Measurements from ENCODE around the gene TMEM106C.

The TMEM106C gene

DNA sequence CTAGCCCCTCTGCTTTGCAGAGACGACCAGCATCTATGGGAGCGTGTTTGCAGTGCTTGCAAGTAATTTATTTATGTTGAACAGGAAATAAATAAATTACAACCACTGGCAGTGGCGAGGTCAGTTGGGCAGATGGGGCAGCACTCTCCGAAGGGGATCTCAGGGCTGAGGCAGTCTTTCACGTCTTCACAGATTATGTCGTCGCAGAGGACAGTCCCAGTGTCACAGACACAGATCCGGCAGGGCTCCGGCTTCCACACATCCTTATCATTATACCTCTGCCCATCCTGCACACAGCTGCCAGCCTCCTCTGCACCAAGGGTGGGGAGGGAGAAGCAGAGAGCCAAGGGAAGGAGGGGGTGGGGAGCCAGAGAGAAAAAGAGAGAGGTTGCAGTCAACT lies 36.4 kb downstream of the TMEM106C start:
- DNase-seq = no peak

DNA sequence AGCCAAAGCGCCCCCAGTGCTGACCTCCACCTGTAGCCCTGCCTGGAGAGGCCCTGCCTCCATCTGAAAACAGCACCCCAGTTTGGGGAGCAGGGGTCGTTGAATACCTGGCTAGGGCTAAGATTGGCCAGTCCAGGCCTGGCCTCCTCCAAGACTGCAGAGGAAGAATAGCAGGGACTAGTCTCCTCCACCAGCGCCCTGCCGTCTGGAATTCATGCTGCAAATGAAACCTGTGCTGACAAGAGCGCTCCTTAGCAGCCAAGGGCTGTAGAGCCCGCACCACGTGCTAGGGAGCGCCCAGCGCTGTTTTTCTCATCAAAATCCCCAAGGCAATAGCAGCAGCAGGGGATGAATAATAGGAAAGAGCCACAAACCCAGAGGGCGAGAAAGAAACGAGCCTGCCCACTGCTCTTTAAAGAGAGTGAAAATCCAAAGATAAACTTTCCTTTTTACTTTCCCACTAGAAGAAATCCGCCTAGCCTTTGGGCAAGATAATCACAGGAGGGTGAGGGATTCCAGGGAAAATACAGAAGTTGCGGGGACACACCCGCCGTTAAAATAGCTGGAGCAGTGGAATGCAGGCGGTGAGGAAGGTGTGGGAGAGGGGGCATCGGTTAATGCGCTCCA lies 37.6 kb downstream of the TMEM106C start:
- peak; percentile 72 for DNase-seq

DNA sequence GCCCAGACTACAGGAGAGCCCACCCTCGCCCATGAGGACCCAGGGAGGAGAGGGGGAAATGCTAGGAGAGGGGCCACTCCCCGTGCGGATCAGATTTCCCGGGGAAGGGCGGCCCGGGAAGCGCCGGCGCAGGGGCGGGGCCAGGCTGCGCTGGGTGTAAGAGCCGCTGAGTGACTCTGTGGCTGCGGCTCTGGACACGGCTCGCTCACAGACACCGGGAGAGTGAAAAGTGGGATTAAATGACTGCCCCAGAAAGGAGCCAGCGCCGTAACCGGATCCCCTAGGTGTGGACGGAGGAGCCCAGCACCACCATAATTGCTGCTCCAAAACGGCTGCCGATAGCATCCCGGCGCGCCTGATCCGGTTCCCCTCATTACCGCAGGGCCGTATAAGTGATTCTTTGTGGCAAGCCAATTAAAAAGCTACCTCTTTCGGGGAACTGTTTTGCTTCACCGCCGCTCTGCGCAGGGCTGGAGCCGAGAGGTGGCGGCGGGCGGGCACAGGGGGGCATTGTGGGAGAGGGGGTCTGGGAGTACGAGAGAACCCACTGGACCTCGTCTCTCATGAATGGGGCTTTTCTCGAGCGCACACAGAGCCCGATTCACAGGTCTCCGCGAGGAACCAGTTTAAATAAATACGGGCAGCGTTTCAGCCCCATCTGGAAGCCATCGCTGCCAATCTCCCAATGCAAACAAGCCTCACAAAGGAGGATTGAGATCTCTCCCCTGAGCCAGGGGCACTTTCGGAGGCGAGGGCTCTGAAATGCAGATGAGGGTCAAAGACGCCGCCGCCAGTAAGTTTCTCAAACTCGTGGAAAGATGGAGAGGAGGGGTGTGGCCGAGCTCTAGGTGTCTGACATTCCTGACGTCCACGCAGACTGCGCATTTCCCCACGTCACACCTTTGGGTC lies 38.4 kb downstream of the TMEM106C start:
- peak; percentile 75 for DNase-seq

DNA sequence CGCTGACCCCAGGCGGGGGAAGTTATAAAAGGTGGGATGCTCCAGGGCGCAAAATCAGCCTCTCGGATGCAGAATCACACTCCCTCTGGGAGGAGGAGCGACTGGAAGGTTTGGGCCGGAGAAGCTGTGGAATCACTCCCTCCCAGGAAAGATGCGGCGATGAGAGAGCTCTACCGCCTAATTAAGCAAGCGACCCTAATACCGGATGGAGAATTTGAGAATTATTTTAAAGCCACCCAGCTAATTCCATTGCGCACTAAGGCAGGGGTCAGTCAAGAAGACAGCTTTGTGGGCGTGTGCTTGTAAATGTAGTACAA lies 39.0 kb downstream of the TMEM106C start:
- peak; percentile 40 for DNase-seq

DNA sequence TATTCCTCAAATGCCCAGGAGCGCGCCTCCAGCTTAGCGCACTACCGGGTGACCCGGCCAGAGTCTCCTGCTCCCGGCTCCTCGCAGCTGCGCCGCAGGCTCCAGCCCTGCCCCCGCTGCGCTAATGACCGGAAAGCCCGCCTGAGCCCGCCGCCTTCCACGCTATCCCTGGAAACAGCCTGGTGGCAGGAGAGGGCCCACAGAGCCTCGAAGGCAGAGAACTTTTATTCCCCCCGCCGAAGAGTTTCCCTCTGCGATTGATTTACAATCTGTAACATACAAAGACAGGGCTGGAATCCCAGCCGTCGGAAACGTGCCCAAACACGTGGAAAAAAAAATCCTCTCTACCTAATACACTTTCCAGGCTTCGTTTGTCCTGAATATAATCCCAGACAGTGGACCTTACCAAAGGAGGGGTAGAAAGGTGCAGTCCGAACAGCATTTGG lies 39.4 kb downstream of the TMEM106C start:
- peak; percentile 84 for DNase-seq

DNA sequence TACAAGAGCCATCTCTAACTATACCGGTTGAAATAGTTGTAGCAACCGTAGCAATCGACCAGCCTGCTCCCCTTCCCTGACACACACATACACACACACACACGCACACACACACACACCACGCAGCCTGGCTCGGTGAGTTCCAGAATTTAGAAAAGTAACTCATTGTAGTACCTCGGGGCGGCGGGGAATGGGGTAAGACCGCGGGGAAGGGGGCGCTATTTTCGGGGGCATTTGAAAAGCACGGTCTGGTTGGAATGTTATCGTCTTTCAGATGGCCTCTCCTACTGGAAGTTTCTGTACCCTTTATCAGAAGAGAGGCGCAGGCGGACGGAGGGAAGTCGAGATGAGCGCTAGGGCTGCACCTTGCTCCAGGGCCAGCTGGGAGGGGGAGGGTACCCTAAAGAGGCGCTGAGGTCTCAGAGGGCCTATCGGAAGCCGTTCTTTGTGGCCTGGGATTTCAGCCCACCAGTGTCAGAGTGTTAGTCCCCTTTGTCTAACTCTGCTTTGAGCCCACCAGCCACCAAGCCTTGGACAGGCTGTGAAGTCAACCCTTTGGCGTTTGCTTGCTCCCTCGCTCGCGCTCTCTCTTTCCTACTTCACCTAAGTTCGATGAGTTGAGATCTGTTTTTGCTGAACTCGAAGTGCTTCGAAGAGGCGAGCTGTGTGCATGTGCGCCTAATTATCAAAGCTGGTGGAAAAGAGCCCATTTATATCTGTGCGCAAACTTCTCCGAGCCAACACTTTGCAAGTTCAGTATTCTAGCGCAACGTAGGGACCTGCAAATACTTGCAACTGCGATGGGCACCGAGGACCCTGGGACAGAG lies 40.0 kb downstream of the TMEM106C start:
- DNase-seq = peak; percentile 46

DNA sequence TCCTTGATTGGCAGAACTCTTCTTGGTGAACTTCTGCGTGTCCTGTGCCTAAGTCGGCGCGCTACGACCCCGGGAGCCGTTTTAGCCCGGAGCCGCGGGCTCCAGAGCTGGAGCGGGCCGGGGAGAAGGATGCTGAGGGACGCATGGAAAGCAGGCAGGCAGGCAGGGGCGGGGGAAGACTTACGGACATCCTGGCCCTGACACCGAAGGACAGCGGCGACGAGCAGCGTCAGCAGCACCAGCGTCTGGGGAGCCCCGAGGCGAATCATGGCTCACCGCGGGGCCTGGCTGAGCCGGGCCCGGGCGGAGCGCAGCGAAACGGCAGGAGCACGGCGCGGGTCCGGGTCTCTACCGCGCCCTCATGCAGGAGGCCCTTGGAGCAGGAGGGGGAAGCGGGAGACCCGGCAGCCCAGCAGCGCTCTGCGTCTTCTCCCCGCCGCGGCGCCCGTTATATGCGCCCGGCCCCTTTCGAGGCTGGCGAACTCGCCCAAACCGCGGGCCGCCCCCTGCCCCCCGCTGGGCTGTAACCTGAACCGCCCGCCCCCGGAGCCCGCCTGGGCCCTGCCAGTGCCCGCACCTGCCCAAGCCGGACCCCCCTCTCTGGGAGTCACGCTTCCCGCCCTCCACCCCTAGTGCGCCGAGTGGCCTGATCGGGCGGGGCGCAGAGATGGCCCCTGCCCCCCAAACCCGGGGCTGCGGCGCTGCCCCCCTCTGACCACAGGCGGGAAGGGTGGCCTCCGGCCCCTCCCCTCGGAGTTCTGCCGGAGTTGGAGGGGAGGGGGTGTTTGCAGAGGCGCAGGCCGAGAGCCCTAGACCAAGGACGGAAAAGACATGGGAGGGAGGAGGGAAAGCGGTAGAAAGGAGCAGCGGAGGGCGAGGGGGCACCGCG lies 40.9 kb downstream of the TMEM106C start, which contains the start of gene COL2A1:
TSS of gene COL2A1 (minus strand) at position 424 of the 889 bp plus-strand sequence. CDS start at position 269, 155 bp downstream.
- DNase-seq = peak; percentile 84

DNA sequence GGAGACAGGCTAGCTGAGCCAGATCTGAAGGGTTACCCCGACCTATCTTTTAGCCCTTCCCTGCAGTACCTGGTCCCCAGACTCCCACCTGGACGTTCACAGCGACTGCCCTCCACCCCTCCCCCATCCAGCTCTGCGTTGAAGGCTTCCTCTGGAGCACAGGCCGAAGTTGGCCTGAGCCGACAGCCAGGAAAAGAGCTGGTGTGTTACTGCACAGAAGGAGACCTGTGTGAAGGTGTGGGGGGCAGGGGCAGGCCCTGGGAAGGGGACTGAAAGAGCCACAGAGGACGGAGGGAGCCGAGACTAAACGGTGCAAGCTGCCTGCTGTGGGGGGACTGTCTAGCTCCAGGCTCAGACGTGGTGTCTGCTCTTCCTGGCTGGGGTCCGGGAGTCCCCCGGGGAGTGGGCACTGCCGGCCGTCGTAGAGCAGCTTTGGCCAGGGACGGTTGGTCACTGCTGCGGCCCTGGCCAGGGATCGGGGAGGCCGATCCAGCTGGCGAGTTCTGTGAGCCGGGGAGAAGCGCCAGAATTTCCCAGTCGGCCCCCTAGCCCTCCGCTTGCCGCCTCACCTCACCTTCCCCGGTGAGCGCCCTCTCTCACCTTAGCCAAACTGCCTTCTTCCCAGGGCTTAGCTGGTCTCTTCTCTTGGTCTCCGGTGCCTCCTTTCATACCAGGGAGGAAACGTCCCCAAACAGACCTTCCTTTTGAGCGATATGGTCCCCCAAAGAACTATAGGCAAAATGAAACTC lies 41.8 kb downstream of the TMEM106C start:
- no peak for DNase-seq

DNA sequence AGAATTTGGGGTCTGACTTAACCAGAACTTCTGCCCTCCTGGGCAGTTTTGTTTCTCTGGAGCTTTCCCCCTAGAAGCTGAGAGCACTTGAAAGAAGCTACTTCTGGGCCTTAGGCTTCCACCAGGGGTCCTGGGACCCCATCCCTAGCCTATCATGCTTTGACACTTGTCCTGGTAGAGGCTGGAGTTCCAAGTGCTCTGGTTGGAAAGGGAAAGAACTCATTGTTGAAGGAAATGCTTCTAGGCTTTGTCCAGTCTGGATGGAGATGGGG lies 42.3 kb downstream of the TMEM106C start:
- DNase-seq = no peak

DNA sequence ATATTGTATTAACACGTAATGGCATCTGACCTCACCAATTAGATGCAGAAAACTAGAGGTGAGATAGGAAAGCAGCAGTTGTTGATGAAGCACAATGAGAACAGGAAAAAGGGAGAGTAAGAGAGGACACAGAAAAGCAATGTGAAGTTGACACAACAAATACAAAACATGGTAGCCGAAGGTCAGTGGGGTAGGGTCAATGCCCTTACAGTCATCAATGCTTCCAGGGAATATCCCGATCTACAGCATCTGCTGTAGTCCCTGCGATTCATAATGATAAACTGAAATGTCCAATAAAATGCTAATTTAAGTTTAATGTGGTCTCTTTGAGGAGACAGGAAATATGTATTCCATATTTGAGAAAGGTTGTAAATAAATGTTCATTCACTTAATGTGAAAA lies 43.8 kb downstream of the TMEM106C start:
- no peak for DNase-seq

DNA sequence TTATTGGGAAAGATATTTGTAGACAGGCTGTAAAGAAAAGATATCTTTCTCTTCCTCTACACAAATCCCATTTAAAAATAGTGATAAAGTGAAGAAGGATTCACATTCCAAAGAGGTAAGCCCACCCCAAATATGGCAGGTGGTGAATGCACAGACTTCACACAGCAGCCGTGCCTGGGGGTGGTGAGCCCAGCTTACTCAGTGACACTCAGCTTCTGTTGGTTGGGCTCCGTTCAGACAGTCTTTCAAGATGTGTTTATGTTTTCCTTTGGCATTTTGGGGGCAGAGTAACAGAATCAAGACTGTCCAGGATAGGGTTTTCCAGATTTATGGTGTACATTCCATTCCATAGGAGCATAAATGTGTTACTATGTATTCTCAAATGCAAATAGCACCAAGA lies 45.0 kb downstream of the TMEM106C start:
- DNase-seq = no peak

DNA sequence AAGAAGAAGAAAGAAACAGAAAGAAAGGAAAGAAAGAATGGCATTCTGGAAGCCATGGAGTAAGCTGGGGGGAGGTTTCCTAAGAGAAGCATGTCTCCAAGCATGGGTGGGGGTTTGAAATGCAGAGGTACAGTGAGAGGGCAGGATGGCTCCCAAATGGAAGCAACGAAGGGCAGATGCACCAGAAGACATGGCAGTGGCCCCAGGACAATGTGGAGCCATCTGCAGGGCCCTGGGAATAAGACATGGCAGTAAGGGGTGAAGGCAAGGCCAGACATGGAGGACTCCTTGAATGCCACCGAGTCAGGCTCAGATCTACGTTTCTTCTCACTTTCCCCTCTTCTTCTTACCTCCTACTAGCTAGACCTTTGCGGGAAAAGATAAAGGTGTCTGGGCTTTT lies 45.6 kb downstream of the TMEM106C start:
- no peak for DNase-seq

DNA sequence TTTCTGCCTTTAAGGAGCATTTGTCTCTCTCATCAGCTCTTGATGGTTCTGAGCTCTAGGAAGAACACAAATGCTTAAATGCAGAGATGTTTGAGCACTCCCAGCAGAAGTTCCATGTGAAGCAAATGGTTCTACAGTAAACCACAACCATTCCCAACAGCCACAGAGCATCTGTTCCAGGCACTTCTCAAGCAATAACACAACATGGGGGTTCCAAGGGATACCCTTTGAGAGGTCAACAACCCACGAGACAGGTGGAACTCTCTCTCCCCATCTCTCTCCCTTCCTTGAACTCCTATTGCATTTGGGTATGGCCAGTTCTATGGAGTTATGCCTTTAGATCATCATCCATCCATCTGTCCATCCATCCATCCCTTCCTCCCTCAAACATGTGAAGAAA lies 46.1 kb downstream of the TMEM106C start:
- DNase-seq = no peak

DNA sequence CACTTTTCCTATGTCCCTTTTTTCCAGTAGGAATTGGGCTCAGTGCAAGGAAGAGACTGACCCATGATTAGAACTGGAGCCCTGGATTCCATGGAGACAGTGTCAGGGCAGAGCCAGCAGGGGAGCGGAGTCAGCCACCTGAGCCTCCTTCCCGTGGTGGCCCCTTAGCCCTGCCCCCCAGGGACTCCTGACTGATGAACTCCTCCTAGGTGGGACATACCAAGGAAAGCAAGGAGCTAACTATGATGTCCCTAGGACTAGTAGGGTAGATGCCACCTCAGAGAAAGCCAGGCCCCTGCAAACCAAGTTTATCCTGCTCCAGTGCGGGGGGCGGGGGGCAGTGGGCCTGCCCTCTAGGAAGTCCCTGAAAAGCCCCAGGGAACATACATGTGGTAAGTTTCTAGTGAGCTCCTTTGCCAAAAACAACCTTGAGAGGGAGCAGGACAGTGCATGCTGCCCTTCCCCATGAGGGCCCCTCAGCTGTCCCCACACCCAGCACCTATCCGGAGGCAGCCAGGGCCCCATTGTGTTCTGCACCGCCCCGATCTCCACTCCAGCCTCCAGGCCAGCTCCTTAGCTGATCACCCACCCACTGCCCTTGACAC lies 47.1 kb downstream of the TMEM106C start:
- no peak for DNase-seq

DNA sequence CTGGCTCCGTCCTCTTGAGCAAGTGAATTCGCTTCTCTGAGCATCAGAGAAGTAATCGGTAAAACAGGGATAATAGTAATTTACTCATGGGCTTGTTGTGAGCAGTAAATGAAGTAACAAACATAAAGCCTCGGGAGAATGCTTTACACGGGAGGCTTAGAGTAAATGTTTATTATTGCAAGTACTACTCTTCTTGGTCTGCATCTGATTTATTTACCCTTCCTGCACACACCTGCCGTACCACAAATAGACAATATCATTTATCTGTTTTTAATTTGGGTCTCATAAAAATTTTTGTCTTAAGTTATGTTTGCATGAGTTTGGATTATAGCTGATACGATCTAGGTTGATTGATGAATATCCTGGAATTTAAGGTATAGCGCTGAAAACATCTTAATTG lies 48.7 kb downstream of the TMEM106C start:
- no peak for DNase-seq

DNA sequence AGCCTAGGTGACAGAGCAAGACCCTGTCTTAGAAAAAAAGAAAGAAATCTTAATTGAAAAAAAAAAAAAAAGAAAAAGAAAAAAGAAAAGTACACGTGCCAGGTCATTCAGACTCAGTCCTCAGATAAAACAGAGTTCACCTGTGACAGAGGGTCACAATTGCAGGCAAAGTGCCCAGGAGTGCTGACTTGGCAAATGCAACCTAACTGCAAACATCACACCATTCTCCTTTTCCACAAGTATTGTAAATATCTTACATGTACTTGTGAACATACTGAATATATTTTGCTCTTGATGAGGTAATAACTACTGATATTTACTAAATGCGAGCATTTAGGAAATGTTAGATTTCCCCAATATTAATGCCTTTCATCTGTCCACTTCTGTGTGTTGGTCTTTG lies 49.9 kb downstream of the TMEM106C start:
- no peak for DNase-seq

DNA sequence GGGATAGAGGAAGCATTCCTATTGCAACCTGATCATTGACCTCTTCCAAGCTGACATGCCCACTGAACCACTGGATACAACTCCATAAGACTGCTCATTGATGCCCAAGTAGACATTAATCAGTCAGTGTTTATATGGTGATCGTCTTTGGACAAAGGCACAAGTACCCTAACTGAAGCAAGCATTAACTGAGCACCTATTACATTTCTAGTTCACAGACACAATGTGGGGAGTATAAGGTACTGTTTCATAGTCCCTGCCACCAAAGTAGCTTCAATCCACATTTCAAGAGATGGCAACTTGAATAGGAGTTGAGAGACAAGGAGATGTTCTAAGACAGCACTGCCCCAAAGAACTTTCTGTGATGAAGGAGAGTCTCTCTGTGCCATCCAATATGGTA lies 51.7 kb downstream of the TMEM106C start:
- DNase-seq = no peak

DNA sequence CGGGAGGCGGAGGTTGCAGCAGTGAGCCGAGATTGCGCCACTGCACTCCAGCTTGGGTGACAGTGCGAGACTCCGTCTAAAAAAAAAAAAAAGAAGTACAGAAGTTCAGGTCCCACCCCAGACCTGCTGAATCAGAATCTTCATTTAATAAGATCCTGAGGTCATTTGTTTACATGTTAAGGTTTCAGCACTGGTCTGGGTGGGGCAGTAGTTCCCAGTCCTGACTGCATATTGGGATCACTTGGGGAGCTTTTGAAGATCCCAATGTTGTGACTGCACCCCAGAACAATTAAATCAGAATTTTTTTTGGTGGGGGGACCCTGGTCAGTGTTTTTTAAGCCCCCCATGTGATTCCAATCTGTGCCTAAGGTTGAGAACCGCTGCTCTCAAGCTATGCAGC lies 52.6 kb downstream of the TMEM106C start:
- DNase-seq = no peak

DNA sequence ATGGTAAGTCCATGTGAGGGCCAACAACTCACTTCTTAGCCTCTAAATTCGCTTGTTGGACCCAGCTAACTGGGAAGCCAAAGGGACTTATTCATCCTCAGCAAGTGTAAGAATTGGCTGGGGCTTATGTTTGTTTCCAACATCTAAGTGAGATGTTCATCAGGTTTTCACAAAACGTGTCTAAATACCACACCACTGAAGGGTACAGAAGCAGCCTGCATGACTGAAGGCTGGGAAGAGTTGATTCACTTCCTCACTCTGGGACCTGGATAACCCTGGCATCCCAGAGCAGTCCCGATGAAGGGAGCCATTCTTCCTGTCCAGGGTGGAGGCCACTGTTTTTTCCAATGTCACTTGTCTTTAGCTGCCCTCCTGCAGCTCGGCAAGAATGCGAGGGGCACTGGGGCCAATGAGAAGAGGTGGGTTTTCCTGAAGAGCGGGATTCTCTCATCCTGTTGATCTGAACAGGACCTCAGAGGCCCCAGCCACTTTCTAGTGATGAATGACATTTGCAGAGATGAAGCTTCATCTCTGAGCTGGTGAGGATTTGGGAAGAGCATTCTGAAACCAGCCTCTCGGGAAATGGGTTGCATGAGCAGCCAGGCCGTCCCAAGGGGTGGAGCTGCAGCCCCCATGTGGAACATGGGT lies 53.1 kb downstream of the TMEM106C start:
- DNase-seq = no peak

DNA sequence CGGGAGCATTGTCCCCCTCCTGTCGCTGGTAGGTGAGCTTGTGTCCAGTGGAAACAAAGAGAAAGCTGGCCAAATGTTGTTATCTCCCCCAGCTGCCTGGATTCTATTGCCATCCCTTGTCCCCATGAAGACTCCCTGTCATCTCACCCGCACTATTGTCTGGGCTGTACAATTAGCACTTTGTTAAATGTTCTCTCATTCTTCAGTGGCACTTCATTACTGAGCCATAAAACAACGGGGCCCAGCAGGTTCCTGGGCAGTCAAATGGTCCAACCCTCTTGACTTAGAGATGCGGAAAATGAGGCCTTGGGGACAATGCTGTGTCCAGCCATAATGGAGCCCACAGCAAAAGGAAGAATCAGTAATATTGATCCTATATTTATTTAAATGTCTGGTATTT lies 54.1 kb downstream of the TMEM106C start:
- no peak for DNase-seq

Measured in femur (tissue), 1 donor.